ENCODE measurements around the gene SEMA3G.

SEMA3G gene

DNA sequence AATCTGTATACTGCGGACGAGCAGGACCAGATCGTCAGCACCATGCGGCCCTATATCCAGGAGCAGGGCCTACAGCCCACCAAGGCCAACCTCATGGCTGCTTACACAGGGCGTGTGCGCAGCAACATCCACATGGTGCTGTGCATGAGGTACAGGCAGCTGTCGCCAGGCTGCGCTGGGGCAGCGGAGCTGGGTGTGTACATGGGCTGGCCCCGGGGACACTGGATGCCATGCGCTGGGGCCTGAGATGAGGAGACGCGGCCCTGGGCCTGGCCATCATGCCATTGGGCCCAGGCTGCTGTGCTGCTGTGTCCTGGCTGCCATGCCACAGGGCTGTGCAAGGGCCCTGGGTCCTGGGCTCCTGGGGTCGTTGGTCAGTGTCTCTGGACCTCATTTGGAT is 61.5 kb downstream of the SEMA3G start:
- Histone ChIP-seq H3K27me3 (no peaks in the 10 kb centered on the region), H3K9me3 (no peaks in the 10 kb centered on the region), H3K36me3 (peaks cover 49% of the 10 kb centered on the region), H3K4me1 (ENCODE audit: control insufficient read depth in 1 of 2, insufficient read depth in 1 of 2, low read depth in 1 of 2, low read length in 1 of 2) (no peaks in the 10 kb centered on the region), H3K4me3 (ENCODE audit: low read depth in 1 of 2, low read length in 1 of 2) (no peak overlapping the region), H3K27ac (no peak overlapping the region)
- TF ChIP-seq, protein P1, sequence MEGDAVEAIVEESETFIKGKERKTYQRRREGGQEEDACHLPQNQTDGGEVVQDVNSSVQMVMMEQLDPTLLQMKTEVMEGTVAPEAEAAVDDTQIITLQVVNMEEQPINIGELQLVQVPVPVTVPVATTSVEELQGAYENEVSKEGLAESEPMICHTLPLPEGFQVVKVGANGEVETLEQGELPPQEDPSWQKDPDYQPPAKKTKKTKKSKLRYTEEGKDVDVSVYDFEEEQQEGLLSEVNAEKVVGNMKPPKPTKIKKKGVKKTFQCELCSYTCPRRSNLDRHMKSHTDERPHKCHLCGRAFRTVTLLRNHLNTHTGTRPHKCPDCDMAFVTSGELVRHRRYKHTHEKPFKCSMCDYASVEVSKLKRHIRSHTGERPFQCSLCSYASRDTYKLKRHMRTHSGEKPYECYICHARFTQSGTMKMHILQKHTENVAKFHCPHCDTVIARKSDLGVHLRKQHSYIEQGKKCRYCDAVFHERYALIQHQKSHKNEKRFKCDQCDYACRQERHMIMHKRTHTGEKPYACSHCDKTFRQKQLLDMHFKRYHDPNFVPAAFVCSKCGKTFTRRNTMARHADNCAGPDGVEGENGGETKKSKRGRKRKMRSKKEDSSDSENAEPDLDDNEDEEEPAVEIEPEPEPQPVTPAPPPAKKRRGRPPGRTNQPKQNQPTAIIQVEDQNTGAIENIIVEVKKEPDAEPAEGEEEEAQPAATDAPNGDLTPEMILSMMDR (IDR thresholded peaks at IDR 0.05): no peak
